GM12878 (cell line): Measurements from ENCODE around the gene BCL2. TPM values are rescaled to one million over a fixed set of nuclear protein-coding genes. Genes with fewer than 3 reads are reported as not detected.

Experiments
- ATAC-seq: fragments of 200-7000 bp; cut with Tn5 transposase; 3 replicates; pipeline ENCODE4 v1.9.1; 2020; ENCODE audit warnings: mild to moderate bottlenecking, moderate library complexity
- BruUV-seq: library from RNA; stranded (reverse); fragments of 400-500 nt; replicated peaks from 2 replicates; lab custom pipeline; 2021; lab: Mats Ljungman, UMichigan
- CTCF ChIA-PET: fragments of 300-600 bp; sonication (Branson Sonifier 250); formaldehyde crosslinking; extraction: SDS; loops from one replicate; lab custom pipeline; 2021; ENCODE audit warnings: inconsistent platforms; lab: Yijun Ruan, JAX
- POLR2A ChIA-PET: fragments of 350-600 bp; formaldehyde crosslinking; extraction: SDS; loops from one replicate; lab custom pipeline; 2021; ENCODE audit warnings: inconsistent platforms; lab: Charles Lee
- RAD21 ChIA-PET: fragments of 300-600 bp; sonication (Branson Sonifier 250); formaldehyde crosslinking; loops from one replicate; lab custom pipeline; 2023; ENCODE audit warnings: antibody characterized with exemption; ENCODE audit not compliant: unreplicated experiment; lab: Charles Lee
- SMC1A ChIA-PET: fragments of 300-600 bp; sonication (Branson Sonifier 250); formaldehyde crosslinking; loops from one replicate; lab custom pipeline; 2023; ENCODE audit not compliant: unreplicated experiment, uncharacterized antibody; lab: Charles Lee
- DNase-seq: peaks from one replicate; pipeline ENCODE4 v3.0.0-alpha.2; 2011; ENCODE audit warnings: low read depth, low spot score
- FAIRE-seq: peaks from 3 replicates; lab custom pipeline; 2011; peaks lifted over from hg19 to GRCh38; lab: Jason Lieb, UNC
- H2AFZ ChIP-seq: 2 replicates; pipeline ENCODE4 v1.6.0; 2011; ENCODE audit warnings: low read depth, low read length, control low read depth; ENCODE audit not compliant: control insufficient read depth
- H3K27ac ChIP-seq: 2 replicates; pipeline ENCODE4 v1.5.1; 2011; ENCODE audit warnings: control low read depth; ENCODE audit not compliant: control insufficient read depth, insufficient read depth
- H3K27me3 ChIP-seq, 2 experiments: replicated peaks in 1 of 2; 2 replicates each; pipeline versions ENCODE4 v1.6.0 to v1.6.1; 2011; ENCODE audit warnings: low read length in 1 of 2; ENCODE audit not compliant: control insufficient read depth in 2 of 2, insufficient read depth in 2 of 2
- H3K36me3 ChIP-seq, 2 experiments: 2 replicates each; pipeline ENCODE4 v1.5.1; 2011; ENCODE audit warnings: low read length in 1 of 2; ENCODE audit not compliant: control insufficient read depth in 2 of 2, insufficient read depth in 2 of 2
- H3K4me1 ChIP-seq: 2 replicates; pipeline ENCODE4 v1.6.1; 2011; ENCODE audit warnings: mild to moderate bottlenecking, low read length, moderate library complexity, mixed read lengths; ENCODE audit not compliant: control insufficient read depth, insufficient read depth
- H3K4me2 ChIP-seq: 2 replicates; pipeline ENCODE4 v1.6.0; 2011; ENCODE audit warnings: control low read depth; ENCODE audit not compliant: control insufficient read depth, insufficient read depth
- H3K4me3 ChIP-seq: fragments of 200-600 bp; sonication (generic); 2 replicates; pipeline ENCODE4 v1.5.1; 2016
- H3K79me2 ChIP-seq: 2 replicates; pipeline ENCODE4 v1.6.0; 2011; ENCODE audit warnings: low read length; ENCODE audit not compliant: control insufficient read depth, insufficient read depth
- H3K9ac ChIP-seq: 2 replicates; pipeline ENCODE4 v1.8.0; 2011; ENCODE audit warnings: low read length, control low read depth, mixed read lengths; ENCODE audit not compliant: control insufficient read depth, insufficient read depth
- H3K9me3 ChIP-seq: replicated peaks from 3 replicates; pipeline ENCODE4 v1.5.1; 2011; ENCODE audit warnings: mild to moderate bottlenecking, low read length; ENCODE audit not compliant: control insufficient read depth, insufficient read depth
- H4K20me1 ChIP-seq: 2 replicates; pipeline ENCODE4 v1.6.0; 2011; ENCODE audit not compliant: control insufficient read depth, insufficient read depth
- JUNB ChIP-seq: IDR thresholded peaks from 2 replicates; pipeline ENCODE4 v1.6.1; 2016; ENCODE audit warnings: antibody characterized with exemption, mild to moderate bottlenecking
- POLR2AphosphoS2 ChIP-seq: IDR thresholded peaks from 2 replicates; pipeline ENCODE4 v1.6.1; 2011; ENCODE audit warnings: low read depth, mild to moderate bottlenecking, low read length, improper control_type of control experiment, moderate library complexity
- POLR2AphosphoS5 ChIP-seq: IDR thresholded peaks from 2 replicates; pipeline ENCODE4 v1.6.1; 2011; ENCODE audit warnings: mild to moderate bottlenecking, low read length, inconsistent platforms
- SPI1 ChIP-seq: IDR thresholded peaks from 2 replicates; pipeline ENCODE4 v1.6.1; 2011; ENCODE audit warnings: low read depth, mild to moderate bottlenecking, low read length, moderate library complexity, borderline replicate concordance; ENCODE audit not compliant: insufficient read depth
- SREBF2 ChIP-seq: IDR thresholded peaks from 2 replicates; pipeline ENCODE4 v1.6.1; 2012; ENCODE audit warnings: mild to moderate bottlenecking, low read length
- WGBS: methylation state at CpG from one replicate; pipeline ENCODE4 v1.1.6; 2016; ENCODE audit warnings: low lambda C conversion rate; ENCODE audit not compliant: insufficient replicate concordance, insufficient coverage; ENCODE audit errors: missing lambda C conversion rate; 5-methylcytosine and 5-hydroxymethylcytosine counted together
- in situ Hi-C: fragments of 300-500 bp; cut with MboI; formaldehyde crosslinking; loops from 9 replicates; pipeline ENCODE4 v1.14.3; 2018; ENCODE audit warnings: mixed read lengths
- intact Hi-C: fragments of 100-400 bp; cut with micrococcal nuclease; formaldehyde crosslinking; loops from one replicate; pipeline ENCODE4 v1.14.2; 2022; ENCODE audit not compliant: unreplicated experiment
- polyA plus RNA-seq, 11 experiments: library from polyadenylated mRNA; depleted of rRNA in 4 of 11; unstranded in 6 of 11; stranded (reverse) in 5 of 11; fragments of >200 nt; fragmentation: Nextera tagmentation in 4 of 11; fragmentation: Illumina TruSeq in 1 of 11; extraction: Ambion mirVana in 4 of 11; extraction: Trizol in 1 of 11; gene quantifications; 1 replicate in 1 of 11; 2 replicates in 10 of 11; pipeline versions ENCODE4 v1.2.1 to v1.2.3, GENCODE V29; 2011 to 2016; ENCODE audit warnings: inconsistent platforms in 2 of 11, missing spikeins in 2 of 11, low read depth in 1 of 11
- total RNA-seq, 4 experiments: library from RNA; depleted of rRNA in 3 of 4; stranded (reverse); fragments of >200 nt in 3 of 4; fragmentation: Illumina TruSeq in 1 of 4; extraction: Trizol in 1 of 4; gene quantifications; 2 replicates each; pipeline versions ENCODE4 v1.2.1 to v1.2.3, GENCODE V29; 2013 to 2021

Gene BCL2
- total and polyA plus RNA-seq, 10 of the 15 experiments (the other 5 are each of a cell fraction or from before 2014, with no cell fraction given) = 4.1 to 47.8 (median 19.3) TPM

DNA sequence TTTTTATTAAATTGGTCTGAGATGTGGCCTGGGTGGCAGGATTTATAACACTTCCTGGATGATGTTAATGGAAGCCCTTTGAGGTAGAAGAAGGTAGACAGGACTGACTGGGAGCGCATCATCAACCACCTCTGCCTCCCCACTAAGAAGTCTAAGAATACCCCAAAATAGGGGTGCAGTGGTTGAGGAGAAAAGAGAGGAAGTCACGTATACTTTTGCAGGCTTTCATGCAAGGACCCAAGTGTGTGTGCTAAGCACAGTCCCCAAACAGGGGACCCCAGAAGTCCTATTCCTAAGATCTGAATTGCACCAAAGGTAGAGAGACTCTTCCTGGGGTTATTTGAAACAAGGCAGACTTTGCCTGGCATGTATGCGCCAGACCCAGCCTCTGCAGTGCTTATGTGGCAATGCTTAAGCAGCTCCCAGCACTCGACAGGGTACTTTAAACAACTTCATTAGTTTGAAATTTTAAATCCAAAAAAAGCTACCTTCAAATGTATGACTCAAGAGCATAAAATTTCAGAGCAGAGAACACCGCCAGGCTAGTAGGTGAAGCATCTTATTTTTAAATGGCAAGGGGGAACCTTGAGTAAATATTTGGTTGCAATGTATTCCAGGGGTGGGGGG is 35.3 kb downstream of the BCL2 start:
- Histone ChIP-seq H3K9me3 (no peaks in the 10 kb centered on the region; the same call in 2 of the 3 replicates), H3K27me3 (no peaks in the 10 kb centered on the region), H3K4me3 (peak overlapping the region; percentile 25; the same call in 1 of the 2 replicates), H3K4me1 (peaks cover 61% of the 10 kb centered on the region), H3K27ac (peak overlapping the region; percentile 73), H3K4me2 (peak overlapping the region; percentile 94), H3K9ac (peak overlapping the region; percentile 51), H4K20me1 (no peaks in the 10 kb centered on the region), H3K36me3 (peaks cover 1 to 27% of the 10 kb centered on the region in 2 experiments), H3K79me2 (peaks cover 96% of the 10 kb centered on the region), H2AFZ (no peak overlapping the region)
- WGBS = 80% methylated on average over 5 of the region's 5 CpGs
- ChIA-PET CTCF (interaction anchor here (1.0 to 2.2 kb wide), 3 partner anchors 18 to 33 kb away, joined by 3 to 9 read pairs (median 7); no protein-coding TSS in a partner anchor), SMC1A (interaction anchor here (0.9 to 2.8 kb wide), 11 partner anchors 9 to 152 kb away, joined by 3 to 10 read pairs (median 4); no protein-coding TSS in a partner anchor), RAD21 (interaction anchor here (1.2 to 1.5 kb wide), 6 partner anchors 10 to 126 kb away, joined by 3 to 6 read pairs (median 5); no protein-coding TSS in a partner anchor), POLR2A (interaction anchor here (1.0 to 1.6 kb wide), 7 partner anchors 9 to 99 kb away, joined by 3 to 8 read pairs (median 6); no protein-coding TSS in a partner anchor)
- in situ Hi-C loops = no loop called here
- no TSS peak for BruUV-seq
- ATAC-seq (no peak), DNase-seq (no peak), FAIRE-seq (no peak)
- TF ChIP-seq SPI1 = peak; percentile 29; the same call in 1 of the 2 replicates
- no peak for TF ChIP-seq POLR2AphosphoS5
- TF ChIP-seq JUNB = no peak
- TF ChIP-seq SREBF2 = no peak
- no peak for TF ChIP-seq POLR2AphosphoS2
- intact Hi-C loops = no loop called here
